HFFc6 (cell line): ENCODE data around the gene MEAF6. TPM values are rescaled to one million over a fixed set of nuclear protein-coding genes. Genes with fewer than 3 reads are reported as not detected.

Experiments used
- DNase-seq: peaks from one replicate; pipeline ENCODE4 v3.0.0-alpha.2; 2018
- H3K27ac Mint-ChIP-seq: 2 replicates; pipeline ENCODE4 v1.8.0; 2020; ENCODE audit warnings: mild to moderate bottlenecking, mixed read lengths
- H3K27me3 Mint-ChIP-seq: 2 replicates; pipeline ENCODE4 v1.8.0; 2021; ENCODE audit warnings: mild to moderate bottlenecking, moderate library complexity, mixed read lengths; ENCODE audit not compliant: insufficient read depth
- H3K36me3 Mint-ChIP-seq: 2 replicates; pipeline ENCODE4 v1.8.0; 2021; ENCODE audit warnings: low read depth, mixed read lengths
- H3K4me1 Mint-ChIP-seq: 2 replicates; pipeline ENCODE4 v1.8.0; 2020; ENCODE audit warnings: low read depth, mixed read lengths
- H3K4me3 Mint-ChIP-seq: 2 replicates; pipeline ENCODE4 v1.8.0; 2020; ENCODE audit warnings: mild to moderate bottlenecking, moderate library complexity, mixed read lengths
- H3K9me3 Mint-ChIP-seq: 2 replicates; pipeline ENCODE4 v1.8.0; 2020; ENCODE audit warnings: mild to moderate bottlenecking, mixed read lengths
- total RNA-seq, 6 experiments: library from RNA; stranded (reverse); fragmentation: NEBNext Ultra II Directional; extraction: Animal tissue kit (Norgen Biotek cat#: 25700); gene quantifications; 2 replicates in 1 of 6; 3 replicates in 5 of 6; pipeline ENCODE4 v1.2.3, GENCODE V29; 2021
- TF ChIP-seq, protein P1 (sequence below): fragments of 200-600 bp; sonication (generic); IDR thresholded peaks from 2 replicates; pipeline ENCODE4 v1.5.0; 2021; ENCODE audit warnings: antibody characterized with exemption, mild to moderate bottlenecking

MEAF6 gene
- total RNA-seq, 6 experiments from 2014 or later, result 52.6 to 63.8 (median 56.9) TPM

DNA sequence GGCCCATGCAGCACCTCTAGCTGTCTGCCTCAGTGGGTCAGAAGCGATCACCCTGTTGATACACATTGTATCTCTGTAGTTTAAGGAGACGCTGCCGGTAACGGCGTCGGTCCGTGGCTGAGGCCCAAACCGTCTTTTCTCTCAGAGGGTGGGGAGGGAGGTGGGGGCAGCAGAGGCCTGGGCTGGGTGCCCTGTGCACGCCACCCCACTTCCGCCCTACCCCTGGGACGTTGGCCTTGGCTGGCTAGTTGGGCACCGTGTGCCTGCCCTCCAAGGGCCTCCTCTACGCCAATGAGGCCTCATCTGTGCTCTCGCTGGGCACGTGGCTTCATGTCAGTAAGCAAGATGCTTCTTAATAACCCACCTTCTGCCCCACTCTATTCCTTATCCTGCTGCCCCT, 30.8 kb downstream of the MEAF6 start:
- TF ChIP-seq, protein P1, sequence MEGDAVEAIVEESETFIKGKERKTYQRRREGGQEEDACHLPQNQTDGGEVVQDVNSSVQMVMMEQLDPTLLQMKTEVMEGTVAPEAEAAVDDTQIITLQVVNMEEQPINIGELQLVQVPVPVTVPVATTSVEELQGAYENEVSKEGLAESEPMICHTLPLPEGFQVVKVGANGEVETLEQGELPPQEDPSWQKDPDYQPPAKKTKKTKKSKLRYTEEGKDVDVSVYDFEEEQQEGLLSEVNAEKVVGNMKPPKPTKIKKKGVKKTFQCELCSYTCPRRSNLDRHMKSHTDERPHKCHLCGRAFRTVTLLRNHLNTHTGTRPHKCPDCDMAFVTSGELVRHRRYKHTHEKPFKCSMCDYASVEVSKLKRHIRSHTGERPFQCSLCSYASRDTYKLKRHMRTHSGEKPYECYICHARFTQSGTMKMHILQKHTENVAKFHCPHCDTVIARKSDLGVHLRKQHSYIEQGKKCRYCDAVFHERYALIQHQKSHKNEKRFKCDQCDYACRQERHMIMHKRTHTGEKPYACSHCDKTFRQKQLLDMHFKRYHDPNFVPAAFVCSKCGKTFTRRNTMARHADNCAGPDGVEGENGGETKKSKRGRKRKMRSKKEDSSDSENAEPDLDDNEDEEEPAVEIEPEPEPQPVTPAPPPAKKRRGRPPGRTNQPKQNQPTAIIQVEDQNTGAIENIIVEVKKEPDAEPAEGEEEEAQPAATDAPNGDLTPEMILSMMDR, result no peak
- peaks cover 8% of the 10 kb centered on the region for H3K27me3 Mint-ChIP-seq
- H3K9me3 Mint-ChIP-seq, result no peaks in the 10 kb centered on the region
- peaks cover 44% of the 10 kb centered on the region for H3K4me1 Mint-ChIP-seq
- no peak for DNase-seq
- H3K27ac Mint-ChIP-seq, result peak overlapping the region; percentile 63
- H3K4me3 Mint-ChIP-seq, result no peak overlapping the region
- H3K36me3 Mint-ChIP-seq, result peaks cover 16% of the 10 kb centered on the region

DNA sequence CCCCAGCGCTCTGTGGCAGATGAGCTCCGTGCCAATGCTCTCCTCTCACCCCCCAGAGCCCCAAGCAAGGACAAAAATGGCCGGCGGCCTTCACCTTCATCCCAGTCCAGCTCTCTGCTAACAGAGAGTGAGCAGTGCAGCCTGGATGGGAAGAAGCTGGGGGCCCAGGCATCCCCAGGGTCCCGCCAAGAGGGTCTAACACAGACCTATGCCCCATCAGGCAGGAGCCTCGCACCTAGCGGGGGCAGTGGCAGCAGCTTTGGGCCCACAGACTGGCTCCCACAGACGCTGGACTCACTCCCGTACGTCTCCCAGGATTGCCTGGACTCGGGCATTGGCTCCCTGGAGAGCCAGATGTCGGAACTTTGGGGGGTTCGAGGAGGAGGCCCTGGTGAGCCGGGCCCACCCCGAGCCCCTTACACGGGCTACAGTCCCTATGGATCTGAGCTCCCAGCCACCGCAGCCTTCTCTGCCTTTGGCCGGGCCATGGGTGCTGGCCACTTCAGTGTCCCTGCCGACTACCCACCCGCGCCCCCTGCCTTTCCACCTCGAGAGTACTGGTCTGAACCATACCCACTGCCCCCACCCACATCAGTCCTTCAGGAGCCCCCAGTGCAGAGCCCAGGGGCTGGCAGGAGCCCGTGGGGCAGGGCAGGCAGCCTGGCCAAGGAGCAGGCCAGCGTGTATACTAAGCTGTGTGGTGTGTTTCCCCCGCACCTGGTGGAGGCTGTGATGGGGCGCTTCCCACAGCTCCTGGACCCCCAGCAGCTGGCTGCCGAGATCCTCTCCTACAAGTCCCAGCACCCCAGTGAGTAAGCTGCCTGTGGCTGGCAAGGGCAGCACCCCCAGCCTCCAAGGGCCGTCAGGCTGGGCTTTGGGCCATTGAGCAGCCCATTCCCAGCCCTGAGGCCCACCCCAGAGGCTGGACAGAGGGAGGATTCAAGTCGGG, 31.5 kb downstream of the MEAF6 start:
- no peak for DNase-seq
- TF ChIP-seq, protein P1, result no peak
- Mint-ChIP-seq H3K4me3 (no peak overlapping the region), H3K9me3 (no peaks in the 10 kb centered on the region), H3K36me3 (peaks cover 20% of the 10 kb centered on the region), H3K27me3 (peaks cover 8% of the 10 kb centered on the region), H3K4me1 (peaks cover 51% of the 10 kb centered on the region), H3K27ac (peak overlapping the region; percentile 49; the same call in 1 of the 2 replicates)

GRCh38 chr1:37482004-37482785, 32.4 kb downstream of the MEAF6 start:
- Mint-ChIP-seq H3K4me1 (peaks cover 55% of the 10 kb centered on the region), H3K9me3 (no peaks in the 10 kb centered on the region), H3K36me3 (peaks cover 24% of the 10 kb centered on the region), H3K27ac (peak overlapping the region; percentile 49; the same call in 1 of the 2 replicates), H3K4me3 (no peak overlapping the region), H3K27me3 (peaks cover 8% of the 10 kb centered on the region)
- TF ChIP-seq, protein P1, result no peak
- DNase-seq, result no peak

- Mint-ChIP-seq H3K4me1 (peaks cover 55% of the 10 kb centered on the region), H3K4me3 (no peak overlapping the region), H3K36me3 (peaks cover 24% of the 10 kb centered on the region), H3K9me3 (no peaks in the 10 kb centered on the region), H3K27ac (peak overlapping the region; percentile 54; the same call in 1 of the 2 replicates), H3K27me3 (peaks cover 8% of the 10 kb centered on the region)
- TF ChIP-seq, protein P1, result no peak
- DNase-seq, result no peak
Measured at GRCh38 chr1:37481289-37482003, 33.1 kb downstream of the MEAF6 start.
